K562 (cell line): ENCODE results near the gene BET1L. TPM values are rescaled to one million over a fixed set of nuclear protein-coding genes. Genes with fewer than 3 reads are reported as not detected.

ENCODE experiments used
- AFF4 ChIP-seq: sonication (generic); formaldehyde crosslinking; IDR thresholded peaks from 2 replicates; pipeline ENCODE4 v1.8.0; 2023; ENCODE audit warnings: mild to moderate bottlenecking, missing genetic modification reagents
- ARID1B ChIP-seq: fragments of 450-650 bp; IDR thresholded peaks from 2 replicates; pipeline ENCODE4 v1.6.1; 2016; ENCODE audit warnings: antibody characterized with exemption, mild to moderate bottlenecking, inconsistent platforms
- BCL6 ChIP-seq: fragments of 250-450 bp; sonication (Bioruptor Pico); IDR thresholded peaks from 2 replicates; pipeline ENCODE4 v1.4.0; 2020
- CBX2 ChIP-seq: fragments of 200-600 bp; sonication (generic); IDR thresholded peaks from one replicate; pipeline ENCODE4 v1.6.1; 2012; ENCODE audit warnings: mild to moderate bottlenecking, low read length, inconsistent platforms; ENCODE audit not compliant: insufficient read depth, poor library complexity, severe bottlenecking
- CCNT2 ChIP-seq: IDR thresholded peaks from 2 replicates; pipeline ENCODE4 v1.6.1; 2011; ENCODE audit warnings: borderline replicate concordance, low read depth, mild to moderate bottlenecking, moderate library complexity, mixed read lengths, low read length; ENCODE audit not compliant: insufficient read length; ENCODE audit errors: extremely low read depth
- CREBBP ChIP-seq: IDR thresholded peaks from one replicate; pipeline ENCODE4 v1.6.1; 2012; ENCODE audit warnings: low read depth, mild to moderate bottlenecking, control low read depth, inconsistent platforms, low read length
- E2F1 ChIP-seq: sonication (generic); formaldehyde crosslinking; IDR thresholded peaks from 2 replicates; pipeline ENCODE4 v1.8.1; 2023; ENCODE audit warnings: mild to moderate bottlenecking, missing genetic modification reagents, moderate library complexity
- NELFE ChIP-seq: IDR thresholded peaks from 2 replicates; pipeline ENCODE4 v1.6.1; 2011; ENCODE audit warnings: mild to moderate bottlenecking; ENCODE audit not compliant: insufficient read depth, insufficient read length
- PREB ChIP-seq: sonication (generic); formaldehyde crosslinking; IDR thresholded peaks from 2 replicates; pipeline ENCODE4 v1.8.1; 2023; ENCODE audit warnings: mild to moderate bottlenecking, missing genetic modification reagents
- SMAD2 ChIP-seq: fragments of 150-350 bp; IDR thresholded peaks from 2 replicates; pipeline ENCODE4 v1.6.1; 2014; ENCODE audit warnings: low read depth, mild to moderate bottlenecking, low read length
- SRSF9 ChIP-seq: fragments of 200-400 bp; formaldehyde crosslinking; IDR thresholded peaks from 2 replicates; pipeline ENCODE4 v1.6.1; 2017; ENCODE audit warnings: low read depth, low read length, borderline replicate concordance
- TBP ChIP-seq: optimal IDR thresholded peaks from 2 replicates; pipeline ENCODE3; 2011; ENCODE audit warnings: low read depth, low read length, improper control_type of control experiment
- WHSC1 ChIP-seq: IDR thresholded peaks from one replicate; pipeline ENCODE4 v1.6.1; 2012; ENCODE audit warnings: low read length, control low read depth, inconsistent platforms
- ZNF134 ChIP-seq: fragments of 250-450 bp; sonication (Bioruptor Pico); conservative IDR thresholded peaks from 2 replicates; pipeline ENCODE4 v1.4.0; 2020
- ZNF311 ChIP-seq: fragments of 250-450 bp; sonication (Bioruptor Pico); IDR thresholded peaks from 2 replicates; pipeline ENCODE4 v1.4.0; 2020; ENCODE audit warnings: mild to moderate bottlenecking, moderate library complexity
- ZNF324 ChIP-seq: fragments of 250-450 bp; sonication (Bioruptor Pico); IDR thresholded peaks from 2 replicates; pipeline ENCODE4 v1.4.0; 2020; ENCODE audit warnings: mild to moderate bottlenecking
- ZNF696 ChIP-seq: fragments of 250-450 bp; sonication (Bioruptor Pico); conservative IDR thresholded peaks from 2 replicates; pipeline ENCODE4 v1.4.0; 2020; ENCODE audit warnings: mild to moderate bottlenecking, moderate library complexity
- ZNF77 ChIP-seq: fragments of 250-450 bp; sonication (Bioruptor Pico); IDR thresholded peaks from 2 replicates; pipeline ENCODE4 v1.5.0; 2020
- ZNF830 ChIP-seq: fragments of 250-450 bp; sonication (Bioruptor Pico); IDR thresholded peaks from 2 replicates; pipeline ENCODE4 v1.5.0; 2021; ENCODE audit warnings: mild to moderate bottlenecking
- polyA plus RNA-seq, 8 experiments: library from polyadenylated mRNA; depleted of rRNA in 4 of 8; stranded (reverse) in 5 of 8; unstranded in 3 of 8; fragments of >200 nt; fragmentation: Nextera tagmentation in 2 of 8; fragmentation: Illumina TruSeq in 1 of 8; extraction: Ambion mirVana in 2 of 8; extraction: Trizol in 1 of 8; gene quantifications; 2 replicates each; pipeline versions ENCODE4 v1.2.1 to v1.2.3, GENCODE V29; 2011 to 2014; ENCODE audit warnings: inconsistent platforms in 1 of 8, missing spikeins in 1 of 8
- total RNA-seq, 7 experiments: library from RNA; depleted of rRNA in 6 of 7; stranded (reverse); fragments of >200 nt in 6 of 7; fragmentation: Illumina TruSeq in 2 of 7; extraction: Trizol in 2 of 7; gene quantifications; 2 replicates each; pipeline versions ENCODE4 v1.2.1 to v1.2.3, GENCODE V29; 2011 to 2021; ENCODE audit warnings: low replicate concordance in 1 of 7
- TF ChIP-seq, protein P1 (sequence below), 2 experiments: IDR thresholded peaks; 2 replicates each; pipeline ENCODE4 v1.6.1; 2012; ENCODE audit warnings: improper control_type of control experiment in 2 of 2, low read depth in 2 of 2, low read length in 2 of 2, borderline replicate concordance in 1 of 2

The BET1L gene
- total and polyA plus RNA-seq, 9 of the 15 experiments (the other 6 are each of a cell fraction or from before 2014, with no cell fraction given): 9.9 to 69.1 (median 19.9) TPM

DNA sequence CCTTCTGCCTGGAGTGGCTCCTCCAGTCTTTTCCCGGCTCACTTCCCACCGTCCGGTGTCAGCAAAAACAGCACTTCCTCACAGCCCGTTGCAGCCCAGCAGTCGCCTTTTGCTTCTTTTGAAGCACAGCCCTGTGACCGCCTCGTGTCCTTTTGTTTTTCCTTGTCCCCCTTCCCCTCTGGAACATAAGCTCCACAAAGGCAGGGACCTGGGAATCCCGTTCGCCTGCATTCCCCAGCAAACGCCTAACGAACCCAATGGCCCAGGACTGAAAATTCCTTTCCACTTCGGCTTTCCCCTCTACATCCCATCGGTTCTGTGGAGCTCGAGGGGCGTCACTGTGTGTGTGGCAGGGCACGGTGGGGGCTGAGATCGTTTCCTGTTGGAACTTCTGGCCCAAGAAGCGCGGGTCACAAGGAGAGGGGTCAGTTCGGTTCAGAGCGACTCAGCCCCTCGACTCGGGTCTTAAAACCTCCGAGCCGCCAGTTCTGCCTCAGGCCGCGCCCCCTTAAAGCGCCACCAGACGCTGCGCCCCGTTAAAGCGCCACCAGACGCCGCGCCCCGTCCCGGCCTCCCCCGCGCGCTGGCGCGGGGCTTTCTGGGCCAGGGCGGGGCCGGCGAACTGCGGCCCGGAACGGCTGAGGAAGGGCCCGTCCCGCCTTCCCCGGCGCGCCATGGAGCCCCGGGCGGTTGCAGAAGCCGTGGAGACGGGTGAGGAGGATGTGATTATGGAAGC is 1.1 kb upstream of the BET1L start (continued):
- no peak for TF ChIP-seq ARID1B
- no peak for TF ChIP-seq SRSF9
- TF ChIP-seq CBX2: no peak
- peak; percentile 50 for TF ChIP-seq TBP
- no peak for TF ChIP-seq E2F1 (CRISPR knock-in tag)
- TF ChIP-seq WHSC1: no peak
- no peak for TF ChIP-seq CREBBP
- TF ChIP-seq ZNF311 (CRISPR knock-in tag): no peak
- TF ChIP-seq CCNT2: peak; percentile 93
- TF ChIP-seq ZNF696 (CRISPR knock-in tag): no peak
- TF ChIP-seq SMAD2: no peak
- no peak for TF ChIP-seq ZNF324 (CRISPR knock-in tag)
- no peak for TF ChIP-seq ZNF134
- TF ChIP-seq PREB: no peak
- no peak for TF ChIP-seq BCL6 (CRISPR knock-in tag)
- TF ChIP-seq, protein P1, sequence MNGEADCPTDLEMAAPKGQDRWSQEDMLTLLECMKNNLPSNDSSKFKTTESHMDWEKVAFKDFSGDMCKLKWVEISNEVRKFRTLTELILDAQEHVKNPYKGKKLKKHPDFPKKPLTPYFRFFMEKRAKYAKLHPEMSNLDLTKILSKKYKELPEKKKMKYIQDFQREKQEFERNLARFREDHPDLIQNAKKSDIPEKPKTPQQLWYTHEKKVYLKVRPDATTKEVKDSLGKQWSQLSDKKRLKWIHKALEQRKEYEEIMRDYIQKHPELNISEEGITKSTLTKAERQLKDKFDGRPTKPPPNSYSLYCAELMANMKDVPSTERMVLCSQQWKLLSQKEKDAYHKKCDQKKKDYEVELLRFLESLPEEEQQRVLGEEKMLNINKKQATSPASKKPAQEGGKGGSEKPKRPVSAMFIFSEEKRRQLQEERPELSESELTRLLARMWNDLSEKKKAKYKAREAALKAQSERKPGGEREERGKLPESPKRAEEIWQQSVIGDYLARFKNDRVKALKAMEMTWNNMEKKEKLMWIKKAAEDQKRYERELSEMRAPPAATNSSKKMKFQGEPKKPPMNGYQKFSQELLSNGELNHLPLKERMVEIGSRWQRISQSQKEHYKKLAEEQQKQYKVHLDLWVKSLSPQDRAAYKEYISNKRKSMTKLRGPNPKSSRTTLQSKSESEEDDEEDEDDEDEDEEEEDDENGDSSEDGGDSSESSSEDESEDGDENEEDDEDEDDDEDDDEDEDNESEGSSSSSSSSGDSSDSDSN (IDR thresholded peaks at IDR 0.05; ENCODE audit: borderline replicate concordance in 1 of 2, low read depth in 2 of 2, low read length in 2 of 2): 0 out of 4 replicates have a peak, but pooled peaks of 1 of the 2 experiments have one; percentile 50
- TF ChIP-seq ZNF830 (CRISPR knock-in tag): no peak
- TF ChIP-seq NELFE: no peak
- TF ChIP-seq ZNF77 (CRISPR knock-in tag): no peak
- no peak; the same call in 1 of the 2 replicates for TF ChIP-seq AFF4
